Activated T-helper 1 cell treated with Interleukin-2 at 50 U/mL for 16 hours (primary cell): ENCODE data around the gene SHTN1.

Source experiments
- DNase-seq: peaks from one replicate; pipeline ENCODE4 v3.0.0-alpha.2; 2020; ENCODE audit warnings: low read depth

SHTN1 gene

DNA sequence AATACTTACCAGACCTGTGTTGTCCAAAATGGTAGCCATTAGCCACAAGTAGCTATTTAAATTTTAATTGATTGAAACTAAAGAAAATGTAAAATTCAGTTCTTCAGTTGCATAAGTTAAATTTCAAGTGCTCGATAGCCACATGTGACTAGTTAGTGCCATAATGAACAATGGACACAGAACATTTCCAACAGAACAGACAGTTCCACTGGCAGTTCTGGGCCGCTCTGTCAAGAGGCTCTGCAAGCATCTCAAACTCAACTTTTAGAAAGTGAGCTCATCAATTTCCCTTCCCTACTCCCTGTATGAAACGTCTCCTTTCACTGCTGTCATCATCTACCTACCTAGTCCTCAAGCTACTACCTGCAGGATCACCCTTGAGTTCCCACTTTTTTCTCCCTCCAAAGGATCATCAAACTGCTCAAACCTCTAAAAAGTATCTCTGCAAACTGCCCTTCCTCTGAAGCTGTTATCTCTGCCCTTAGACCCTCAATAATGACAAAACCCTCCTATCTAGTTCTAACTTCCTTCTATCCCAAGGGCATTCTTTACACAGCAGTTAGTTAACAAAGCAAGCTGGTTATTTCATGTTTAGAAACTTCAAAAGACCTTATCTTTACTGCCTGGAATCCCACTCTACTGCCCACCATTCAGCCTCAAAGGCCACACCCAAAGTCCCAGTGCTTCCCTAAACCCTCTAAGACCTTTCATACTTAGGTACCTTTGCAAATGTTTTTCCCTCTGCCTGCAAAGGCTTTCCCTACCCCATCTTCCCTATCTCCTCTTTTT lies 20.6 kb downstream of the SHTN1 start:
- DNase-seq, result no peak

- no peak for DNase-seq
Observed at GRCh38 chr10:116980041-116980440, 24.9 kb downstream of the SHTN1 start.

GRCh38 chr10:116978901-116979300 lies 26.1 kb downstream of the SHTN1 start:
- DNase-seq, result no peak

DNA sequence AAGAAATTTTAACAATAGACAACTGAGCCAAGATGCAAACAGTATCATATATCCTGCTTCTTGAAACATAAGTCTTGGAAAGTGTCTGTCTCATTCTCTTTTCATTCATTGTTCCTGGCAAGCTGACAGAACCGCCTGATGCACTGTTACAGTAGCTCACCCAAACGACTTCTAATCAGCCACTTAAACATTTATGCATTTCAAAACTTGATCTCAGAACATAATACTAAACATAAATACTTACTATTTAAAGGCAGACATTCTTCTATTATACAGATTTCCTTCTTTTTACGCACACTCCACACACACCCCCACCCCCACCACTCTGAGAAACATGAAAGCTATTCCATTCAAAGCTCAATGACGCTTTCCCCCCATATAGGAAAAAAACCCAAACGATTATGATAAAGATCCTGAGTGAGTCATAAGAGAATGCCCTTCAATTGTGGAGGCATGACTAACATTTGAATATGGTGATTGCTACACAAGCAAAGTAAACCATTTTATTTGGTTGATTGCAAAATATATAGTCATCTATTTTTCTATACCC lies 30.5 kb downstream of the SHTN1 start:
- no peak for DNase-seq

GRCh38 chr10:116973946-116974455 lies 31.0 kb downstream of the SHTN1 start:
- no peak for DNase-seq

DNA sequence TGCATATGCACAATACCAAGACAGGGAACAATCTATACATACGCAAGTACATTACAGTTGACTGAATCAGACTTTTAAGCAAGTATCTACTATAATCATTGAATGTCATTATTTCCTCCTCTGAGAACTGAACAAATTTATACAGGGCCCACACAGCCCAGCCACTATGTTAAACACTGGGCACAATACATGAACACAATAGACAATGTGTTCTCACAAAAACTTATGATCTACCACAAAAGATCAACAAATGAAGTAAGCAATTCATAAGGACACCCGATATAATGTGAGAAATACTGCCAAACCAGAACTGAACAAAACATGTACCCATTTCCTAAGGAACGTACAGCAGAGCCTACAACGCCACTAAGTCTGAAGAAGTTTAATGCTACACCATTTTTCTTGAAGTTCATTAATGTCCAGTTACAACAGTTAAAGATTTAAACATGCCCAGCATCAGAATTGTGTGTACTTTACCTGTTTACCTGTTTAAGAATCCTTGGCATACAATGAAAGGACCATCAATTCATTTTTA lies 31.5 kb downstream of the SHTN1 start:
- DNase-seq, result no peak

DNA sequence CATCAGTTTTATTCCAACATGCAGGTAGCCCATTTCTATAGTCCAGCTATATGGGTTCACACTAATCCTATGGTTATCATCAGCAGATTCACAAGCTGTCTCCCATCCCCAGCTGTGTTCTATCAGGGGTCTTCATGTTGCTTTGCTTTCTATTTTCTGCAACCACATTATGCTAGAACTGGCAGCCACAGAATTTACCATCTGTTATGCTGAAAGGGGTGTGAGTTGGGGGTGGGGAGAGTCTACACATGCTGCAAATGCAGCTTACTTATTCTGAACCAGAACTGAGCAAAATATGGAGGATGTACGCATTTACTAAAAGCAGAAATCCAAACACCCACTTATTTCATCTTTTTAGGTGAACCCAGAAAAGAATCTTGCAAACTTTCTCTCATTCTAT lies 32.9 kb downstream of the SHTN1 start:
- no peak for DNase-seq

GRCh38 chr10:116970050-116970449 lies 34.9 kb downstream of the SHTN1 start:
- no peak for DNase-seq

- DNase-seq, result no peak
Observed at GRCh38 chr10:116968331-116968730, 36.7 kb downstream of the SHTN1 start.

- DNase-seq, result no peak
Observed at GRCh38 chr10:116961406-116962251, 43.4 kb downstream of the SHTN1 start.

DNA sequence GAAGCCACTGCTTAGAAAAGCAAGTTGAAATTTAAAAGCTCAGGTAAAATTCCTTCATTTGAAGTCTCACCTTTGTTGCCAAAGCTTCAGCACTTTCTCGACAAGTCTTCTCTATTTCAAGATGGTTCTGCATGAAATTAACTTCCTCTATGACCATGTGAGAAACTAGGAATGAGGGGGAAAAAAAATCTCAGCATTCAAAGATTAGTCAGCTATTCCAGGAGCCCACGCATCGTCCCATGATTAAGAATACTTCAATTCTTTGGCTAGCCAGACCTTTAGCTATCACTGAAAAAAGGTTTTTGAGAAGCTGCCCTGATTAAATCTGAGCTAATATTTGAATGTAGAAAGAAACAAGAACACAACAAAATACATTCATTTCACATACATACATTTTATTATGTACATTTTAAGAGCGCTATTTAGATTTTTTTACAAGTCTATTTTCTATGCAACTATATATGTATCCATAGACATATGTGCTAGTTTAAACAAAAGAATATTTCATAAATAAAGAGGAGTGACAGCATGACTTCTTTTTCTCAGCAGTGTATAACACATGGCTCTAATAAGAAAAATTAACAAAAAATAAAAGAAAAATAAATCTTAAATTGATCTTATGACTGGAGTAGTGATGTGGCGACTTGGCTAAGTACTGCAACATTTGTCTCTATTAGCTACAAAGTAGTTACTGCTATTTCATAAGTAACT lies 44.8 kb downstream of the SHTN1 start:
- no peak for DNase-seq

DNA sequence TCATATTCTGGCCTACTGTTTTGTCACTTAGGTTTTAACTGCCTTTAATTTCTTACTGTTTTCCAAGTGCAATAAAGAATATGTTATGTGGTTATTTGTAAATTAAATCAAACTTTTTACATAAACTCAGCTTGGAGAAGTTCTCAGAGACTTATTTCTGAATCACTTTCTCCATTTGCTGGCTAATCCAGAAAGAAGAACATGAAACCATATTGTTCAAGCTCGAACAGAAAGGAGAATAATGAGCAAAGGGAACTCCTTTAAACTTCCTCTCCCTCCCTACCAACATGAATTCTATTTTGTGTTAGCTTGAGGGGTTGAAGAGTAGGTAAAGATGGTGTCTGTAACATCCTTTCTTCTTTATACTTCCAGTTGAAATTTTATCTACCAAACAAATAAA lies 52.3 kb downstream of the SHTN1 start:
- no peak for DNase-seq

GRCh38 chr10:116948530-116948870 lies 56.5 kb downstream of the SHTN1 start:
- DNase-seq, result no peak

DNA sequence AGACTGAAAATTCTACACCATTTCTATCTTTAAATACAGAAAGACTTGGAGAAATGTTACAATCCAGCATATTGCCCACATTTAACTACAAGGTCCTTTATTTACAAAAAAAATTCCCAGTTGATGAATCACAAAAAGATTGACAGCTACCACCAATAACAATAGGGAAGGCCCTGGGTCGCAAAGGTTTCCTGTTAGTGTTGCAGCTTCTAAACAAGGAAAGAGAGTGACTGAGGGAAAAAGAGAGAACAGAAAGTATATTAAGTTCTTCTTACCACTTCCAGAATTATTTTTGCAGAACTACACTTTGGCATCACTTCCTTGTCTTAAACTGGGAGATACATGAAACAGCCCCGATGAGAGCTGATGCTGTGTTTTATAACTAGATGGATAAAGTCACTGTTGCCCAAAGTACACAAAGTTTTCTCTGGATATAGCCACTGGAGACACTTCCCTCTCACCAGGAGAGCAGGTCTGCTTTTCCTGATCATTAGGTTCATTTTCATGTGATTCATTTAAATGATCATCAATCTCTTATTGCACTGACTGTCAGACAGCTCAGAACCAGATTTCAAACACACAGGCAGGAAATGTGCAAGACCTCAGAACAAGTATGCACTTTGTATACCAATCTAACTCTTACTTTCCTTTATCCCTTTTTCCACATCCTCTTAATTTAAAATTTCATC lies 57.0 kb downstream of the SHTN1 start:
- no peak for DNase-seq

- no peak for DNase-seq
Observed at GRCh38 chr10:116944911-116945310, 60.1 kb downstream of the SHTN1 start.

- DNase-seq, result no peak
Observed at GRCh38 chr10:116931806-116932205, 73.2 kb downstream of the SHTN1 start.

- no peak for DNase-seq
Observed at GRCh38 chr10:116926426-116926825, 78.6 kb downstream of the SHTN1 start.

DNA sequence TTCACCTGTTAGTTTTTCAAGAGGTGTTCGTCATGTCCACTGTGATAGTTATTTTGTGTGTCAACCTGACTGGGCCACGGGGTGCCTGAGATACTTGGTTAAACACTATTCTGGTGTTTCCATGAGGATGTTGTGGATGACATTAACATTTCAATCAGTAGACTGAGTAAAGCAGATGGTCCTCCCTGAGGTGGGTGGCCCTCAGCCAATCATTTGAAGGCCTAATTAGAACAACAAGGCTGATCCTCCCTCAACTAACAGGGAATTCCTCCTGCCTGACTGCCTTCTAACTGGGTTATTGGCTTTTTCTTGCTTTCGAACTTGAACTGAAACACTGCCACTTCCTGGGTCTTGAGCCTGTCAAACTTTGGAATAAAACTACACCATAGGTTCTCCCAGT lies 79.9 kb downstream of the SHTN1 start:
- no peak for DNase-seq

- no peak for DNase-seq
Observed at GRCh38 chr10:116919706-116920105, 85.3 kb downstream of the SHTN1 start.

DNA sequence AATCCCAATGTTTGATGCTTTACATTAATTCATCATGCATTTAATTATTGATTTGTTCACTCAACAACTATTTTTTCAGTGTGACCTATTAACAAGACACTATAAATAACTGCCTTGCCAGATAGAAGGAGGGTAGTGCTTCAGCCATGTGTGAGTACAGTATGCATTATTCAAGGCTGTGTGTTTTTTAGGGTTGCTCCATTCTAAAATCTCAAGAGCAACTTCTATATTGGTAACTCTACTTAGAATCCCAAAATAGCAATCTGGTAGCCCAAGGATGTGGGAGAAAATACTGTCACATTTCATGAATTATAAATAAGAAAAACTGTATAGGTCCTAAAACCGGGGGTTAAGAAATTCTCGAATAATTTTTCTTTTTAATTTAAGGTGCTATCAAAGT lies 85.8 kb downstream of the SHTN1 start:
- DNase-seq, result no peak

DNA sequence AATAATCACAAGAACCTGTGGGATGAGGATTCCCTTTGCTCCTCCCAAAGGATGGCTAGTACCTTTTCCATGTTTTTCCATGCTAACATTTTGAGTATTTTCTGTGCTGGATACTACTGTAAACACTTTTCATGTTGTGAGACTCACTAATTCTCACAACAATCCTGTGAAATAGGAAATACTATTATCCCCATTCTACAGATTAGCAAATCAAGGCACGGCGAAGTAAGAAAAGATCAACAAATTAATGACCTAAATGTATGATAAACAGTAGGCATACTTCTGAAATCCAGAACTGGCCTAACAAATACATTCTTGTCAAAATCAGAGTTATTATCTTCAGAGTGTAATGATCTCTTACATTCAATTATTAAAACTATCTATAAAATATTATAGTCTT lies 86.4 kb downstream of the SHTN1 start:
- no peak for DNase-seq
